Measurements from ENCODE around the gene CACUL1.
A peak's percentile ranks its signal among the peaks of the same experiment; 100 is the strongest.

The CACUL1 gene

GRCh38 chr10:118732245-118733165 is 22.3 kb downstream of the CACUL1 start:
- no peak for DNase-seq (ENCODE audit: low read depth)
- no peak overlapping the region for H3K4me3 ChIP-seq (ENCODE audit: low read length)
- TF ChIP-seq, protein P1, sequence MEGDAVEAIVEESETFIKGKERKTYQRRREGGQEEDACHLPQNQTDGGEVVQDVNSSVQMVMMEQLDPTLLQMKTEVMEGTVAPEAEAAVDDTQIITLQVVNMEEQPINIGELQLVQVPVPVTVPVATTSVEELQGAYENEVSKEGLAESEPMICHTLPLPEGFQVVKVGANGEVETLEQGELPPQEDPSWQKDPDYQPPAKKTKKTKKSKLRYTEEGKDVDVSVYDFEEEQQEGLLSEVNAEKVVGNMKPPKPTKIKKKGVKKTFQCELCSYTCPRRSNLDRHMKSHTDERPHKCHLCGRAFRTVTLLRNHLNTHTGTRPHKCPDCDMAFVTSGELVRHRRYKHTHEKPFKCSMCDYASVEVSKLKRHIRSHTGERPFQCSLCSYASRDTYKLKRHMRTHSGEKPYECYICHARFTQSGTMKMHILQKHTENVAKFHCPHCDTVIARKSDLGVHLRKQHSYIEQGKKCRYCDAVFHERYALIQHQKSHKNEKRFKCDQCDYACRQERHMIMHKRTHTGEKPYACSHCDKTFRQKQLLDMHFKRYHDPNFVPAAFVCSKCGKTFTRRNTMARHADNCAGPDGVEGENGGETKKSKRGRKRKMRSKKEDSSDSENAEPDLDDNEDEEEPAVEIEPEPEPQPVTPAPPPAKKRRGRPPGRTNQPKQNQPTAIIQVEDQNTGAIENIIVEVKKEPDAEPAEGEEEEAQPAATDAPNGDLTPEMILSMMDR (IDR thresholded peaks at IDR 0.05; ENCODE audit: insufficient read depth, low read depth, low read length, missing control alignments), result no peak

DNA sequence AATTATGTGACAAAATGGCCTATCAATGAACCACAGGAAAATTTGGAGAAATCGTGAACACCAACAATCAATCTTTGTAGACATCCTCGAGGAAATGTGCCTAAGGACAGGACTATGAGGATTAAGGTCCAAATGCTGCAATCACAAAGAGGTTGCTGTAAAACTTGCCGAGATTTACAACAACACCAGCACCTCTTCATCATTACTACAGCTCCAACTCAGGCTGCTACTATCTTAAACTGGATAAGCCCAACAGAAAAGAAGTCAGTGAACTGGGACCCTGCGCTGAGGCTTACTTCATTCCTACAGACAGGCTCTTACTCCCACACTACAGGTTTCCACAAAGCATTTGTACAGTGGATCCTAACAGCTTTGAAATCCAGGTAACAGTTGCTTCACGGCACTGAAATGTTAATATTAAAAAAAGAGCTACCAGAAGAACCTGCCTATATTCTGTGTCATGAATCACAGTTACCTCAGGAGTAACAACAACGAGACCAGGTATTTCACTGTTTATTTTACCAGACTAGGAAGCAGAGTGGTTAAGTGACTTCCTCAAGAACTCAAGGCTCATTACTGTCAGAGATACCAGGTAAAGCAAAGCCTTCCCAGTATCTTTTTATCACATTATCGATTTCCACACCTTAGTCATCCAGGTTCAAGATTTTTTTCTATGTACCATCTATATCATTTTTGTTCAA is 23.9 kb downstream of the CACUL1 start:
- DNase-seq (ENCODE audit: low read depth), result peak; percentile 77
- TF ChIP-seq, protein P1 (IDR thresholded peaks at IDR 0.05; ENCODE audit: insufficient read depth, low read depth, low read length, missing control alignments), result no peak
- H3K4me3 ChIP-seq (ENCODE audit: low read length), result no peak overlapping the region

GRCh38 chr10:118729641-118730258 is 25.0 kb downstream of the CACUL1 start:
- TF ChIP-seq, protein P1 (IDR thresholded peaks at IDR 0.05; ENCODE audit: insufficient read depth, low read depth, low read length, missing control alignments), result no peak
- DNase-seq (ENCODE audit: low read depth), result peak; percentile 8
- no peak overlapping the region for H3K4me3 ChIP-seq (ENCODE audit: low read length)

DNA sequence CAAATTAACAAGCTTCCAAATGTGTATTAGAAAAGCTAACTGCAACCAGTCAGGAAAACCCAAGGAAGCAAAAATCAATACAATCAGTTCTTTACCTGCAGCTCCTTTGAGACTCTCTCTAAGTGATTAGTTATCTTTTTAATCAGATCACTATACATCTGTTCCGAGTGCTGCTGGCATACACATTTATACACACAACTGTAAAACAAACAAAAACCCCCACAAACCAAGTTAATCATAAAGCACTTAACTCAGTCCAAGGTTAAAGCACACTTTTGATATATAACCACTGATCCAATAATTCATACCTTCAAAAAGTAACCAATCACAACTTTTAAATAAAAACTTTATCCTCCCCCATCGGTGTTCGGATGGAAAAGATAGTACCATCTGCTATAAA is 25.6 kb downstream of the CACUL1 start:
- TF ChIP-seq, protein P1 (IDR thresholded peaks at IDR 0.05; ENCODE audit: insufficient read depth, low read depth, low read length, missing control alignments), result no peak
- H3K4me3 ChIP-seq (ENCODE audit: low read length), result no peak overlapping the region
- no peak for DNase-seq (ENCODE audit: low read depth)

DNA sequence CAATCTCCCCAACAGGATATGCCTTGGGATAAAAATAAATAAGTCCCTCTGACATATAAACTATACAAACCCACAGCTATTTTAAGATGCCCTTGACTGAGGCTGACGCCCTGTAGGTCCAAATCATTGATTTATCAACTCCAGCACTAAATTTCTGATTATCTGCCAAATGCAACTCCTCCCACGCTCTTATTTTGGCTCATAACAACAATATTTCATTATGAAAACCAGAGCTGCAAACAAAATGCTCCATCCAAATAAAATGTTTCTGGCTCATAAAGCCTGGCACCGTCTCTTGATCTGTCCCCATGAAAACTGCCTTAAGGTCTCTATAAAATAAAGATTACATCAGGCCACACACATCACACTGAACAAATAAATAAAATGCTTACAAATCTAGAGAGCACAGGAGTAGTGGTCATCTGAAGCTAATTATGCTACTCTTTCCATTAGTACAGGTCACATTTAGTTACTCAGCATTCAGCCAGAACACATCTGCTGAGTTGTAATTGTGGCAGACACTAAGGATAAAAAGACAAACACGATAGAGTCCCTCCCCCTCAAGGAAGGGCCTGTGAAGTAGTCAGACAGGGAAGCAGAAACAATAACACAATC is 28.8 kb downstream of the CACUL1 start:
- TF ChIP-seq, protein P1 (IDR thresholded peaks at IDR 0.05; ENCODE audit: insufficient read depth, low read depth, low read length, missing control alignments), result no peak
- no peak for DNase-seq (ENCODE audit: low read depth)
- H3K4me3 ChIP-seq (ENCODE audit: low read length), result no peak overlapping the region

- TF ChIP-seq, protein P1 (IDR thresholded peaks at IDR 0.05; ENCODE audit: insufficient read depth, low read depth, low read length, missing control alignments), result no peak
- DNase-seq (ENCODE audit: low read depth), result no peak
- H3K4me3 ChIP-seq (ENCODE audit: low read length), result no peak overlapping the region
Observed at GRCh38 chr10:118723466-118723865, 31.3 kb downstream of the CACUL1 start.

All from epithelial cell of esophagus (primary cell).